Stimulated activated memory B cell treated with anti-CD40 and anti-IgM and Interleukin-4, amounts not matched to agents 10 μg/mL and 1 μg/mL and 100 μg/mL, for 72 hours (primary cell): Measurements from ENCODE around the gene POLN.

Experiments
- ATAC-seq: fragments of 150-1000 bp; cut with Tn5 transposase; 2 replicates; pipeline ENCODE4 v1.10.0; 2021
- H3K27ac Mint-ChIP-seq: one replicate; pipeline ENCODE4 v1.8.0; 2022; ENCODE audit warnings: mild to moderate bottlenecking, mixed read lengths
- H3K27me3 Mint-ChIP-seq: one replicate; pipeline ENCODE4 v1.8.0; 2022; ENCODE audit warnings: mixed read lengths
- H3K36me3 Mint-ChIP-seq: one replicate; pipeline ENCODE4 v1.8.0; 2022; ENCODE audit warnings: mixed read lengths
- H3K4me1 Mint-ChIP-seq: one replicate; pipeline ENCODE4 v1.8.0; 2022; ENCODE audit warnings: mixed read lengths
- H3K4me3 Mint-ChIP-seq: one replicate; pipeline ENCODE4 v1.8.0; 2022; ENCODE audit warnings: mild to moderate bottlenecking, moderate library complexity, mixed read lengths
- H3K9me3 Mint-ChIP-seq: one replicate; pipeline ENCODE4 v1.8.0; 2022; ENCODE audit warnings: mixed read lengths

Gene POLN

GRCh38 chr4:2025817-2026216 is 216.1 kb downstream of the POLN start:
- no peak overlapping the region for H3K27ac Mint-ChIP-seq

GRCh38 chr4:2024683-2025082 is 217.2 kb downstream of the POLN start:
- Mint-ChIP-seq H3K36me3 (peaks cover 5% of the 10 kb centered on the region), H3K27me3 (peaks cover 54% of the 10 kb centered on the region), H3K4me1 (no peaks in the 10 kb centered on the region), H3K27ac (no peak overlapping the region), H3K4me3 (no peak overlapping the region), H3K9me3 (peaks cover 14% of the 10 kb centered on the region)
- no peak for ATAC-seq

More at GRCh38 chr4:2025817-2026216, 216.1 kb downstream of the POLN start:
- Mint-ChIP-seq H3K4me1 (no peaks in the 10 kb centered on the region), H3K36me3 (peaks cover 5% of the 10 kb centered on the region), H3K27me3 (peaks cover 54% of the 10 kb centered on the region), H3K4me3 (no peak overlapping the region), H3K9me3 (peaks cover 14% of the 10 kb centered on the region)
- no peak for ATAC-seq
